ENCODE data around the gene TSPEAR.
"Not testable (repeated sequence)": the region's sequence is repeated elsewhere in the genome, so short reads cannot be mapped to it uniquely, and the experiment has no call there.

The TSPEAR gene

GRCh38 chr21:44701023-44701400, 10.4 kb downstream of the TSPEAR start:
- DNase-seq, result no peak

- no peak for DNase-seq
Measured at GRCh38 chr21:44700101-44701022, 11.0 kb downstream of the TSPEAR start.

GRCh38 chr21:44699502-44700001, 11.8 kb downstream of the TSPEAR start:
- no peak for DNase-seq

GRCh38 chr21:44697811-44698734, 13.3 kb downstream of the TSPEAR start:
- no peak for DNase-seq

GRCh38 chr21:44697172-44697810, 14.1 kb downstream of the TSPEAR start, which contains the start of gene KRTAP10-12:
Gene KRTAP10-12, plus strand, starts transcription at chr21:44697172. Its CDS starts 30 bp downstream, at chr21:44697202.
- not testable (repeated sequence) for DNase-seq

- no peak for DNase-seq
Measured at GRCh38 chr21:44696572-44696971, 14.8 kb downstream of the TSPEAR start.

GRCh38 chr21:44695641-44696040, 15.7 kb downstream of the TSPEAR start:
- no peak for DNase-seq

- no peak for DNase-seq
Measured at GRCh38 chr21:44695184-44695583, 16.2 kb downstream of the TSPEAR start.

GRCh38 chr21:44694776-44695175, 16.6 kb downstream of the TSPEAR start:
- no peak for DNase-seq

- DNase-seq, result no peak
Measured at GRCh38 chr21:44692798-44693512, 18.4 kb downstream of the TSPEAR start.

GRCh38 chr21:44691686-44692085, 19.7 kb downstream of the TSPEAR start:
- peak in 1 of 6 experiments; percentile 35 for DNase-seq

GRCh38 chr21:44689740-44690139, 21.6 kb downstream of the TSPEAR start:
- DNase-seq, result not testable (repeated sequence)

- DNase-seq, result no peak
Measured at GRCh38 chr21:44687671-44688070, 23.7 kb downstream of the TSPEAR start.

- no peak for DNase-seq
Measured at GRCh38 chr21:44686843-44687561, 24.4 kb downstream of the TSPEAR start.

- no peak for DNase-seq
Measured at GRCh38 chr21:44686000-44686781, 25.2 kb downstream of the TSPEAR start.

- DNase-seq, result not testable (repeated sequence)
Measured at GRCh38 chr21:44685050-44685449, 26.3 kb downstream of the TSPEAR start.

GRCh38 chr21:44684483-44684882, 26.9 kb downstream of the TSPEAR start:
- DNase-seq, result no peak

- no peak for DNase-seq
Measured at GRCh38 chr21:44684077-44684476, 27.3 kb downstream of the TSPEAR start.

- DNase-seq, result no peak
Measured at GRCh38 chr21:44682580-44683151, 28.7 kb downstream of the TSPEAR start.
